Fibroblast of pulmonary artery (primary cell): ENCODE measurements around the gene LDLRAD4.

Source experiments
- DNase-seq: peaks from one replicate; pipeline ENCODE4 v3.0.0-alpha.2; 2010; ENCODE audit warnings: low read depth
- H3K4me3 ChIP-seq: replicated peaks from 2 replicates; pipeline ENCODE4 v1.5.1; 2011; ENCODE audit warnings: low read depth, mild to moderate bottlenecking, control low read depth, low read length, moderate library complexity
- TF ChIP-seq, protein P1 (sequence below): IDR thresholded peaks from 2 replicates; pipeline ENCODE4 v1.5.1; 2011; ENCODE audit warnings: mild to moderate bottlenecking, control low read depth, low read length, inconsistent platforms; ENCODE audit errors: missing control alignments

Gene LDLRAD4

DNA sequence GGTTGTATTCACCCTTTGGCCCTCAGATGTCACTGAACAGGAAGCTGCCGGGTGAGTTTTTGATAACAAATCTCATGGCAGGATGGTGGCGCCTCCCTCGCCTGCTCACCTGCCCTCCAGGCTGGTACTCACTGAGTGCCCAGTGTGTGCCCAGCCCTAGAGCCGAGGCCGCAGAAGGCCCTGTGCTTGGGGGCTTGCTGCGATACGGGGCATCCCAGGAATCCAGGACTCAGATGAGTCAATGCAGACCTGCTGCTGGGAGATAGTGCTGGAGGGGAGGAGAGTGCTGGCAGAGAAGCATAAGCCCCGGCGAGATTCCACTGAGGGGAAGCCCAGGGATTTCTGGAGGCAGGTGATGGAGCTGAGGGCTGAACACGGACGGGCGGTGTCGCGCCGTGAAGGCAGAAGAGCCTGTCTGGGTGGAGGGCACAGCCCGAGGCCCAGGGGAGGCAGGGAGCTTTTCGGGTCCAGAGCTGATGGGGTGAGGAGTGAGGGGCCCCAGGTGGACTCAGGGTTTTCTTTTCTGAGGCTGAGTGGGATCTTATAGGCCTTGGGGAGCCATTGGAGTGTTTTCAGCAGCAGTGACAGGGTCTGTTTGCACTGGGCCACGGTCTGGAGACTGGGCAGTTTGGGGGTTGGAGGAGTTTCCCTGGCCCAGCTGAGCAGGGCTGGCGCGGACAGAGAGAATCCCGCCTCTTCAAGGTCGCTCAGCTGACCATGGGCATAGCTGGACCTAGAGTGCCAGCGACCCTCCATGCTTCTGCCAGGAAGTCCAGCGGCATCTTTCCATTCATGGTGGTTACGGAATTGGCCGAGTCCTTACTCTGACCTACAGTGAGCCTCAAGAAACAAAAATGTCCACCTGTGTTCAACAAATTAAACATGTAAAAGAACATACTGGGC is 35.5 kb downstream of the LDLRAD4 start:
- H3K4me3 ChIP-seq, result no peak overlapping the region
- TF ChIP-seq, protein P1, sequence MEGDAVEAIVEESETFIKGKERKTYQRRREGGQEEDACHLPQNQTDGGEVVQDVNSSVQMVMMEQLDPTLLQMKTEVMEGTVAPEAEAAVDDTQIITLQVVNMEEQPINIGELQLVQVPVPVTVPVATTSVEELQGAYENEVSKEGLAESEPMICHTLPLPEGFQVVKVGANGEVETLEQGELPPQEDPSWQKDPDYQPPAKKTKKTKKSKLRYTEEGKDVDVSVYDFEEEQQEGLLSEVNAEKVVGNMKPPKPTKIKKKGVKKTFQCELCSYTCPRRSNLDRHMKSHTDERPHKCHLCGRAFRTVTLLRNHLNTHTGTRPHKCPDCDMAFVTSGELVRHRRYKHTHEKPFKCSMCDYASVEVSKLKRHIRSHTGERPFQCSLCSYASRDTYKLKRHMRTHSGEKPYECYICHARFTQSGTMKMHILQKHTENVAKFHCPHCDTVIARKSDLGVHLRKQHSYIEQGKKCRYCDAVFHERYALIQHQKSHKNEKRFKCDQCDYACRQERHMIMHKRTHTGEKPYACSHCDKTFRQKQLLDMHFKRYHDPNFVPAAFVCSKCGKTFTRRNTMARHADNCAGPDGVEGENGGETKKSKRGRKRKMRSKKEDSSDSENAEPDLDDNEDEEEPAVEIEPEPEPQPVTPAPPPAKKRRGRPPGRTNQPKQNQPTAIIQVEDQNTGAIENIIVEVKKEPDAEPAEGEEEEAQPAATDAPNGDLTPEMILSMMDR, result no peak
- no peak for DNase-seq

- no peak overlapping the region for H3K4me3 ChIP-seq
- TF ChIP-seq, protein P1, result no peak
- DNase-seq, result no peak
These were observed 36.7 kb downstream of the LDLRAD4 start for GRCh38 chr18:13254971-13255927.

DNA sequence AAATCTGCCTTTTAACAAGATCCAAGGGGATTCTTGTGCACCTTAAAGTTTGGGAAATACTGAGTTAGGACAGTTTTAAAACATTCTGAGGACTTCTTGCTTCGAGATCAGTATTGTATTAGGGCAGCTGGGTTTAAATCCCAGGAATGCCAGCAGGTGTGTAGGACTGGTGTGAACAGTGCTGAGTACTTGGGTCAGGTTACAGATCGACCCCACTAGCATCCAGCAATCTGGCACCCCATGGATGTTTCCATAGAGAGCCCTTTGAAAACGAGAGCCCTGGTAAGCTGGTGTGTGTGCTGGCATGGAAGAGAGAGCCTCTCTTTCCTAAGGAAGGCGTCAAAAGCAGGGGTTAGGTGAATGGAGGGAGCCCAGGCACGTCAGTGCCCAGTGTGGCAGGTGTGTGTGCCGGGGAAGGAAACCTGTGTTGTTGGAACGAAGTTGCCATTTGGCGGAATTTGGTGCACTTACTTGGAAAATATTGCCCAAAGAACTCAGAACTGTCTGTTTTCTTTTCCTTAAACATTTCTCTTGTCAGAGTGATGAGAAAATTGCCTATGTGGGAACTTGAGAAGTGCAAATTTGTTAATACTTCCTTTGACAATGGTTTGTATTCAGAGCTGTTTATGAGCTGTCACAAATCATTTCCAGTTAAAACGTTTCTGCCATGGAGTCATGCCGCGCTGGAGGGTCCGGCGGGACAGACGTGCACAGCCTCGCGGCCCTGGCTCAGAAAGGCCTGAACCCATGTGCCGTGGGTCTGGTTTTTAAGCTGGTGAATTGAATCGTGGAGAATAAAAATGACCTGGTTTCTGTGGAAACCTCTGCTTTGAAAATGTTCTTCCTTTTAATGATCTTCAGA is 38.1 kb downstream of the LDLRAD4 start:
- TF ChIP-seq, protein P1, result no peak
- H3K4me3 ChIP-seq, result no peak overlapping the region
- no peak for DNase-seq

GRCh38 chr18:13257361-13257980 is 38.9 kb downstream of the LDLRAD4 start:
- DNase-seq, result no peak
- TF ChIP-seq, protein P1, result no peak

DNA sequence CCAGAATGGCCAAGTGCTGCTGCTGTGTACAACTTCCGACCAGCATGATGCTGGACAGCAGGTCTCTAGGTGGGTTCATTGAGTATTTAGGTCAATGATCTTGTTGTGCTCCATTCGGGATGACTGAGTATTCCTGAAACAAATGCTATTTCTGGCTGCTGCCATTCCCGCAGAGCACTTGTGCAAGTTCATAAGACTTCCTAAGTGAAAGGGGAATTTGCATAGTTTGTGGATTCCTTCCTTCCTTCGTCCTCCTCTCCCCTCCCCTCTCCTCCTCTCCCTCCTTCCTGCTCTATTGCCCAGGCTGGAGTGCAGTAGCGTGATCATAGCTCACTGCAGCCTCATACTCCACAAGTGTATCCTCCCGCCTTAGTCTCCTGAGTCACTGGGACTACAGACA is 40.4 kb downstream of the LDLRAD4 start:
- no peak for DNase-seq
- H3K4me3 ChIP-seq, result no peak overlapping the region
- TF ChIP-seq, protein P1, result no peak

More at GRCh38 chr18:13257361-13257980, 38.9 kb downstream of the LDLRAD4 start:
- no peak overlapping the region for H3K4me3 ChIP-seq

GRCh38 chr18:13259701-13260100 is 41.1 kb downstream of the LDLRAD4 start:
- TF ChIP-seq, protein P1, result no peak
- H3K4me3 ChIP-seq, result no peak overlapping the region
- DNase-seq, result no peak
